Activated CD8-positive, alpha-beta T cell treated with anti-CD3 and anti-CD28 coated beads, Interleukin-2, amount 10 ng/mL, durations not matched to agents 7 days and 5 days (primary cell): ENCODE results near the gene HTATSF1. TPM values are rescaled to one million over a fixed set of nuclear protein-coding genes. Genes with fewer than 3 reads are reported as not detected.

Experiments
- ATAC-seq: fragments of 150-1000 bp; cut with Tn5 transposase; one replicate; pipeline ENCODE4 v1.10.0; 2021; ENCODE audit warnings: moderate library complexity
- CTCF ChIA-PET: fragments of 350-600 bp; sonication (Branson Sonifier 250); formaldehyde crosslinking; loops from one replicate; lab custom pipeline; 2021; ENCODE audit warnings: antibody characterized with exemption; lab: Charles Lee
- POLR2A ChIA-PET: fragments of 350-600 bp; sonication (Branson Sonifier 250); formaldehyde crosslinking; loops from one replicate; lab custom pipeline; 2021; ENCODE audit warnings: antibody characterized with exemption; lab: Charles Lee
- DNase-seq: peaks from one replicate; pipeline ENCODE4 v3.0.0-alpha.2; 2020
- H3K27ac Mint-ChIP-seq: one replicate; pipeline ENCODE4 v1.8.0; 2021; ENCODE audit warnings: mild to moderate bottlenecking, mixed read lengths
- H3K27me3 Mint-ChIP-seq: one replicate; pipeline ENCODE4 v1.8.0; 2021; ENCODE audit warnings: low read depth, mixed read lengths
- H3K36me3 Mint-ChIP-seq: one replicate; pipeline ENCODE4 v1.8.0; 2021; ENCODE audit warnings: low read depth, mixed read lengths
- H3K4me1 Mint-ChIP-seq: one replicate; pipeline ENCODE4 v1.8.0; 2021; ENCODE audit warnings: low read depth, mixed read lengths
- H3K4me3 Mint-ChIP-seq: one replicate; pipeline ENCODE4 v1.8.0; 2021; ENCODE audit warnings: mild to moderate bottlenecking, mixed read lengths
- H3K9me3 Mint-ChIP-seq: one replicate; pipeline ENCODE4 v1.8.0; 2022; ENCODE audit warnings: mixed read lengths; ENCODE audit not compliant: insufficient read depth
- total RNA-seq, 2 experiments: library from RNA; stranded (reverse); gene quantifications; one replicate each; pipeline ENCODE4 v1.2.3, GENCODE V29; 2021

HTATSF1 gene
- total RNA-seq, 2 experiments from 2014 or later, result 93.6 to 96.2 TPM

- DNase-seq (no peak), ATAC-seq (no peak)
- Mint-ChIP-seq H3K27me3 (no peaks in the 10 kb centered on the region), H3K36me3 (peaks cover 15% of the 10 kb centered on the region), H3K27ac (no peak overlapping the region), H3K9me3 (peaks cover 5% of the 10 kb centered on the region), H3K4me1 (peaks cover 10% of the 10 kb centered on the region), H3K4me3 (no peak overlapping the region)
- ChIA-PET CTCF (no interaction called here), POLR2A (no interaction called here)
Measured at GRCh38 chrX:136519069-136519468, 21.7 kb downstream of the HTATSF1 start.

- POLR2A ChIA-PET, result no interaction called here
- H3K27ac Mint-ChIP-seq, result no peak overlapping the region
- CTCF ChIA-PET, result no interaction called here
Measured at GRCh38 chrX:136523770-136524169, 26.4 kb downstream of the HTATSF1 start.

DNA sequence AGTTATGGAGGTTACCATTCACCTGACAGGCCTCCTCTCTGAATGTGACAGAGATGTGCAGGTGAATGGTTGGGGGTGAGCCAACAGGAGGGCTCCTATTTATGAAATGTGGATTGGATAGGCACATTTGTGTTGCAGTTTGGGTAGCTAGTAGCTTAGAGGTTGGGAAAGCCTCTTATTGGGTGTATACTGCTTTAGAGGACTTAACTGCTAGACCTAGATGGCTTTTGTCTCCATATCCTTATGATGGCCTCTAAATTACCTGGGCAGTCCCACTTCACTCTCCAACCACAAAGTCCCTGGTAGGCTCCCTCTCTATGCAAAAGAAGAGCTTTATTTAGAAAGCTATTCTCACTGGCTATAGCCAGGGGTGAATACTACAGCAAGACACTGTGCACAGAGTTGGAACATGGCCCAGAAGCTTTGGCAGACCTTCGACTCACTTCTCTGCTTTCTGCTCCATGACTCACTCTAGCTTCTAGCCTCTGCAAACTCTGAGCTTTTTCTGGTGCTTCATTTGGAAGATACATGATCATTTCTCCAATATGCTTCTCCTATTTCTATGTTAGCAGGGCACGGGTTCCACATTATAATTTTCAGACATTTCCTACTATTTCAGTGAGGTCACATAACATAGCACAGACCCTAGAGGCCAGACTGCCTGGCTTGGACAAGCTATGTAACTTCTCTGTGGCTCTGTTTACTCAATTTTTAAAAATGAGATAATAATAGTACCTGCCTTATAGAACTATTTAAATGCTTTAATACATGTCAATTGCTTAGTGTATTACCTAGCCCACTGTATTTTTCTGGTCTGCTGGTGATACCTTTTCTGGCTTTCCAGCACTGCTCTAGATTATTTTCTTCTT is 28.6 kb downstream of the HTATSF1 start:
- peaks cover 9% of the 10 kb centered on the region for H3K36me3 Mint-ChIP-seq
- H3K27ac Mint-ChIP-seq, result no peak overlapping the region
- H3K4me3 Mint-ChIP-seq, result no peak overlapping the region
- POLR2A ChIA-PET, result no interaction called here
- peaks cover 5% of the 10 kb centered on the region for H3K9me3 Mint-ChIP-seq
- DNase-seq (no peak), ATAC-seq (no peak)
- peaks cover 23% of the 10 kb centered on the region for H3K4me1 Mint-ChIP-seq
- CTCF ChIA-PET, result interaction anchor here (0.6 kb wide), 1 partner anchor 102 kb away, joined by 3 read pairs; no protein-coding TSS in a partner anchor
- H3K27me3 Mint-ChIP-seq, result no peaks in the 10 kb centered on the region

More at GRCh38 chrX:136523770-136524169, 26.4 kb downstream of the HTATSF1 start:
- DNase-seq, result no peak
- Mint-ChIP-seq H3K4me1 (peaks cover 12% of the 10 kb centered on the region), H3K9me3 (peaks cover 5% of the 10 kb centered on the region), H3K36me3 (peaks cover 9% of the 10 kb centered on the region), H3K4me3 (no peak overlapping the region), H3K27me3 (no peaks in the 10 kb centered on the region)
- ATAC-seq, result no peak

- no peak overlapping the region for H3K4me3 Mint-ChIP-seq
- H3K4me1 Mint-ChIP-seq, result peaks cover 16% of the 10 kb centered on the region
- H3K9me3 Mint-ChIP-seq, result no peaks in the 10 kb centered on the region
- ATAC-seq (no peak), DNase-seq (no peak)
- H3K36me3 Mint-ChIP-seq, result no peaks in the 10 kb centered on the region
- H3K27ac Mint-ChIP-seq, result peak overlapping the region; percentile 41
- POLR2A ChIA-PET, result no interaction called here
- CTCF ChIA-PET, result no interaction called here
- no peaks in the 10 kb centered on the region for H3K27me3 Mint-ChIP-seq
Measured at GRCh38 chrX:136528645-136529315, 31.4 kb downstream of the HTATSF1 start.

DNA sequence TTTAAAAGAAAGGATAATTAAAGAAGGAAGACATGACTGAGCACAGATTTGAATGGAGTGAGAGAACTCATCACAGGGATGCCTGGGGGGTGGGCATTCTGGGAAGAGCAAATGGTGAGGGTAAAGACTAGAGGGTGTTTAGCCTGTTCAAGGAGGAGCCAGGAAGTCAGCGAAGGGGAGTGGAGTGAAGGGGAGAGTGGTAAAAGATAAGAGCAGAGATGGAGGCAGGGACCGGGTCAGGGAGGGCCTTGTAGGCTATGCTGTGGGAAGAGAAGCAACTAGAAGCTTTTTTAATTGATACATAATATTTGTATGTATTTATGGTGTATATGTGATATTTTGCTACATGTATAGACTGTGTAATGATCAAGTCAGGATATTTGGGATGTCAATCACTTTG is 32.4 kb downstream of the HTATSF1 start:
- ATAC-seq, result peak; percentile 47
- Mint-ChIP-seq H3K4me3 (no peak overlapping the region), H3K27me3 (no peaks in the 10 kb centered on the region), H3K9me3 (no peaks in the 10 kb centered on the region), H3K27ac (no peak overlapping the region), H3K4me1 (peaks cover 15% of the 10 kb centered on the region), H3K36me3 (no peaks in the 10 kb centered on the region)
- ChIA-PET CTCF (no interaction called here), POLR2A (no interaction called here)
- DNase-seq, result no peak

- Mint-ChIP-seq H3K4me3 (no peak within 1 kb of the TSS), H3K27me3 (peaks cover 2% of the 10 kb centered on the region), H3K9me3 (no peaks in the 10 kb centered on the region), H3K36me3 (no peaks in the 10 kb centered on the region), H3K4me1 (peaks cover 13% of the 10 kb centered on the region), H3K27ac (no peak within 1 kb of the TSS)
- ChIA-PET CTCF (interaction anchor here (0.7 kb wide), 1 partner anchor 10 kb away, joined by 3 read pairs; no protein-coding TSS in a partner anchor), POLR2A (no interaction called here)
- DNase-seq (no peak), ATAC-seq (no peak)
Measured at GRCh38 chrX:136531951-136532350, 34.6 kb downstream of the HTATSF1 start, which contains the start of gene VGLL1. VGLL1 (plus strand) TSS chrX:136532215; CDS start chrX:136536021, 3,806 bp downstream.

GRCh38 chrX:136534131-136534530 is 36.7 kb downstream of the HTATSF1 start:
- DNase-seq (no peak), ATAC-seq (no peak)
- ChIA-PET POLR2A (no interaction called here), CTCF (interaction anchor here (1.3 kb wide), 1 partner anchor 44 kb away, joined by 3 read pairs; no protein-coding TSS in a partner anchor)
- Mint-ChIP-seq H3K27me3 (peaks cover 2% of the 10 kb centered on the region), H3K9me3 (no peaks in the 10 kb centered on the region), H3K4me3 (no peak overlapping the region), H3K4me1 (peaks cover 20% of the 10 kb centered on the region), H3K36me3 (no peaks in the 10 kb centered on the region), H3K27ac (no peak overlapping the region)

DNA sequence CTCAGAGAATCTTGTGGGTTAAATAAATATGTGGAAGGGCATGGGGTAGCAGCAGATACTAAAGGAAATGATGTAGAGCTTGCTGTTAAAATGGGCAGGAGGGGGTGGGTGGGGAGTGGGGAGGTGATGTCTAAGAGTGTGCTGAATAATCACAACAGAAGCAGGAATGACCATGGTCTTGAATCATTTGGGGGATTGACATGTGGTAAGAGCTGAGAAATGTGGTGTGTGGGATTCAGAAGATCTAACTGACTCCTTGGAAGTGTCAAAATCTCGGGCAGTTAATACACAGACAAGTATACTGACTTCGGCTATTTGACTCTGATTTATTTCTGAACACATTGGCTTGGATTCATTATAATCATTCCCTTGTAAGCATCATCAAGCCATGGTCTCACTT is 41.4 kb downstream of the HTATSF1 start:
- Mint-ChIP-seq H3K4me3 (no peak overlapping the region), H3K4me1 (peaks cover 45% of the 10 kb centered on the region), H3K27me3 (peaks cover 2% of the 10 kb centered on the region), H3K27ac (no peak overlapping the region), H3K36me3 (peaks cover 4% of the 10 kb centered on the region), H3K9me3 (no peaks in the 10 kb centered on the region)
- DNase-seq, result no peak
- ATAC-seq, result no peak
- ChIA-PET CTCF (no interaction called here), POLR2A (no interaction called here)

DNA sequence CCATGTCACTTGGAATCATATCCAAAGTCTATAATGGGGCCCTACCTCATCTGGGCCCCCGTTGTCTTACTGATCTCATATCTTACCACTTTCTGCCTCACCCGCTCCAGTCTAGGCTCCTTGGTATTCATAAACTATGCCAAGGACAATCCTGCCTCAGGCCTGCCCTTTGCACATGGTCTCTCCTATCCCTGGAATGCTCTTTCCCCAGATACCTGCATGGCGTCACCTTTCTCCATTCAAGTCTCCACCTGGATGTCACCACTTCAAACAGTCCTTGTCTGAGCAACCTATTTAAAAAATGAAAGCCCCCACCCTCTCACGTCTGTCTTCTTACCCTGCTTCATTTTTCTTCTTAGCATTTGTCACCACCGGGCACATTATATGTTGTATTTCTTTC is 42.8 kb downstream of the HTATSF1 start:
- H3K9me3 Mint-ChIP-seq, result no peaks in the 10 kb centered on the region
- no peak overlapping the region for H3K27ac Mint-ChIP-seq
- ChIA-PET CTCF (no interaction called here), POLR2A (no interaction called here)
- H3K36me3 Mint-ChIP-seq, result peaks cover 4% of the 10 kb centered on the region
- DNase-seq (no peak), ATAC-seq (no peak)
- H3K4me1 Mint-ChIP-seq, result peaks cover 57% of the 10 kb centered on the region
- H3K4me3 Mint-ChIP-seq, result no peak overlapping the region
- H3K27me3 Mint-ChIP-seq, result peaks cover 2% of the 10 kb centered on the region

- CTCF ChIA-PET, result no interaction called here
- H3K4me1 Mint-ChIP-seq, result peaks cover 68% of the 10 kb centered on the region
Measured at GRCh38 chrX:136541294-136541693, 43.9 kb downstream of the HTATSF1 start.

DNA sequence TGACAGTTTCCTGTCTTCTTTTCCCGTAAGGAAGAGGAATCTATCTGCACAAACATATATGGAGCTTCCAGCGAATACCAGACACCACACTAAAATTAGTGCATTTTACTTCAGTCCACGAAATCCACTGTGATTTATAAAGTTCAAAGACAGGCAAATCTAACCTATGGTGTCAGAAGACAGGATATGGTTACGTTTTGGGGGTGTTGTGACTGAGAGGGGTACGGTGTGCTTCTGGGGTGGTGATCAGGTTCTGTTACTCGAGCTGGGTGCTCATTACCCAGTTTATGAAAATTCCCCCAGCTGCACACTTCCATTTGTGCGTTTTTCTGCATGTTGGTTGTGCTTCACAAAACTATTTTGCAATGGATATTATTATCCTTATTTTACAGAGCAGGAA is 44.9 kb downstream of the HTATSF1 start:
- DNase-seq, result peak; percentile 23
- peaks cover 78% of the 10 kb centered on the region for H3K4me1 Mint-ChIP-seq
- no peaks in the 10 kb centered on the region for H3K27me3 Mint-ChIP-seq
- H3K9me3 Mint-ChIP-seq, result no peaks in the 10 kb centered on the region
- no peak for ATAC-seq
- ChIA-PET POLR2A (no interaction called here), CTCF (no interaction called here)
- peaks cover 4% of the 10 kb centered on the region for H3K36me3 Mint-ChIP-seq
- peak overlapping the region; percentile 85 for H3K27ac Mint-ChIP-seq
- peak overlapping the region; percentile 49 for H3K4me3 Mint-ChIP-seq

More at GRCh38 chrX:136541294-136541693, 43.9 kb downstream of the HTATSF1 start:
- no peaks in the 10 kb centered on the region for H3K9me3 Mint-ChIP-seq
- H3K27ac Mint-ChIP-seq, result no peak overlapping the region
- POLR2A ChIA-PET, result no interaction called here
- no peak overlapping the region for H3K4me3 Mint-ChIP-seq
- H3K27me3 Mint-ChIP-seq, result peaks cover 1% of the 10 kb centered on the region
- ATAC-seq (no peak), DNase-seq (no peak)
- peaks cover 4% of the 10 kb centered on the region for H3K36me3 Mint-ChIP-seq

DNA sequence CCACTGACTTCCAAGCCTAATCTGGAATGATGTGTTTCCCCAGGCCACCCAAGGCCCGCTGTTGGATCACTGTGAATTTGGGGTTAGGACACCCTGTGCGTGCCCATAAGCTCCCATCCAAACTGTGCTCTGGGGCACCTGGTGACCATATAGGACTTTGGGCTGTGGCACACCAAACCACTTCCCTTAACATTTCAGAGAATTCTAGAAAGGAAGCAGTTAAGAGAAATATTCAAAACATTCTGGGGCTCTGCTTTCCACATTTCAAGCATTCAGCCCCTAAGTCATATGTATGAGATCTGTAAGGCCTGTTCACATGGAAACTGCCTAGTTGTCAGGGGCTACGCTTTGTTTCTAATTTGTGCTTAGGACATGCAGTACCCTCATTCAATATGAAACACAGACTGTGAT is 49.0 kb downstream of the HTATSF1 start:
- DNase-seq (peak; percentile 69), ATAC-seq (peak; percentile 91)
- CTCF ChIA-PET, result no interaction called here
- no peaks in the 10 kb centered on the region for H3K9me3 Mint-ChIP-seq
- POLR2A ChIA-PET, result interaction anchor here (0.6 to 1.2 kb wide), 3 partner anchors 9 to 50 kb away, joined by 3 read pairs; no protein-coding TSS in a partner anchor
- no peaks in the 10 kb centered on the region for H3K27me3 Mint-ChIP-seq
- H3K27ac Mint-ChIP-seq, result peak overlapping the region; percentile 94
- peaks cover 4% of the 10 kb centered on the region for H3K36me3 Mint-ChIP-seq
- peaks cover 73% of the 10 kb centered on the region for H3K4me1 Mint-ChIP-seq
- H3K4me3 Mint-ChIP-seq, result no peak overlapping the region
